Endothelial cell of umbilical vein (primary cell): ENCODE results near the gene GUCY2D. TPM values are rescaled to one million over a fixed set of nuclear protein-coding genes. Genes with fewer than 3 reads are reported as not detected.

Experiments used
- BruUV-seq: library from RNA; stranded (reverse); fragments of 400-500 nt; replicated peaks from 2 replicates; lab custom pipeline; 2021; lab: Mats Ljungman, UMichigan
- CTCF ChIA-PET: fragments of 300-600, 350-600 bp; sonication (Branson Sonifier 250); formaldehyde crosslinking; loops from one replicate; lab custom pipeline; 2021; ENCODE audit warnings: antibody characterized with exemption, inconsistent platforms; lab: Charles Lee
- POLR2A ChIA-PET: fragments of 300-600, 350-600 bp; sonication (Branson Sonifier 250); formaldehyde crosslinking; loops from one replicate; lab custom pipeline; 2021; ENCODE audit warnings: antibody characterized with exemption, inconsistent platforms; lab: Charles Lee
- DNase-seq: peaks from one replicate; pipeline ENCODE4 v3.0.0-alpha.2; 2011; ENCODE audit warnings: low read depth, low spot score
- FAIRE-seq: peaks from 2 replicates; lab custom pipeline; 2011; peaks lifted over from hg19 to GRCh38; lab: Jason Lieb, UNC
- H2AFZ ChIP-seq: 2 replicates; pipeline ENCODE4 v1.6.0; 2012; ENCODE audit warnings: low read depth, low read length, control low read depth, inconsistent platforms
- H3K27ac ChIP-seq: 2 replicates; pipeline ENCODE4 v1.5.1; 2011; ENCODE audit warnings: low read depth, mild to moderate bottlenecking, control low read depth, low read length, moderate library complexity; ENCODE audit not compliant: insufficient read depth
- H3K27me3 ChIP-seq, 2 experiments: 2 replicates each; pipeline versions ENCODE4 v1.6.0 to v1.6.1; 2011; ENCODE audit warnings: low read length in 2 of 2, mixed read lengths in 1 of 2; ENCODE audit not compliant: control insufficient read depth in 2 of 2, insufficient read depth in 2 of 2
- H3K36me3 ChIP-seq, 2 experiments: 2 replicates in 1 of 2; 3 replicates in 1 of 2; pipeline ENCODE4 v1.5.1; 2011; ENCODE audit warnings: low read length in 2 of 2, mild to moderate bottlenecking in 1 of 2, moderate library complexity in 1 of 2; ENCODE audit not compliant: control insufficient read depth in 2 of 2, insufficient read depth in 2 of 2; ENCODE audit errors: extremely low read depth in 1 of 2
- H3K4me1 ChIP-seq: 3 replicates; pipeline ENCODE4 v1.5.1; 2011; ENCODE audit warnings: mild to moderate bottlenecking, low read length; ENCODE audit not compliant: control insufficient read depth, insufficient read depth; ENCODE audit errors: extremely low read depth
- H3K4me2 ChIP-seq: 2 replicates; pipeline ENCODE4 v1.6.1; 2011; ENCODE audit warnings: low read length, control low read depth, mixed read lengths; ENCODE audit not compliant: insufficient read depth
- H3K4me3 ChIP-seq, 3 experiments: fragments of 200-600 bp in 1 of 3; sonication (generic), shearing (Covaris generic) in 1 of 3; replicated peaks in 1 of 3; 2 replicates each; pipeline ENCODE4 v1.5.1; 2011 to 2016; ENCODE audit warnings: control low read depth in 3 of 3, low read length in 3 of 3, mild to moderate bottlenecking in 2 of 3, inconsistent platforms in 1 of 3, low read depth in 1 of 3, moderate library complexity in 1 of 3; ENCODE audit not compliant: insufficient read depth in 1 of 3
- H3K79me2 ChIP-seq: 2 replicates; pipeline ENCODE4 v1.6.0; 2012; ENCODE audit warnings: low read length, inconsistent platforms; ENCODE audit not compliant: control insufficient read depth, insufficient read depth
- H3K9ac ChIP-seq: replicated peaks from 2 replicates; pipeline ENCODE3; 2011; ENCODE audit warnings: low read length, control low read depth; ENCODE audit not compliant: insufficient read depth; ENCODE audit errors: extremely low read depth
- H3K9me1 ChIP-seq: replicated peaks from 3 replicates; pipeline ENCODE4 v1.6.0; 2011; ENCODE audit warnings: mild to moderate bottlenecking, low read length; ENCODE audit not compliant: control insufficient read depth, insufficient read depth; ENCODE audit errors: extremely low read depth
- H3K9me3 ChIP-seq: replicated peaks from 2 replicates; pipeline ENCODE4 v1.5.1; 2012; ENCODE audit warnings: low read length, inconsistent platforms; ENCODE audit not compliant: control insufficient read depth, insufficient read depth
- H4K20me1 ChIP-seq: replicated peaks from 2 replicates; pipeline ENCODE3; 2011; ENCODE audit warnings: mild to moderate bottlenecking, low read length; ENCODE audit not compliant: control insufficient read depth, insufficient read depth; ENCODE audit errors: extremely low read depth
- EZH2 ChIP-seq: IDR thresholded peaks from 2 replicates; pipeline ENCODE4 v1.6.1; 2012; ENCODE audit warnings: borderline replicate concordance, low read depth, mild to moderate bottlenecking, moderate library complexity, low read length, inconsistent platforms; ENCODE audit not compliant: severe bottlenecking
- JUN ChIP-seq: IDR thresholded peaks from 2 replicates; pipeline ENCODE4 v1.6.1; 2011; ENCODE audit warnings: borderline replicate concordance, low read depth; ENCODE audit not compliant: insufficient read length, insufficient read depth
- POLR2A ChIP-seq: IDR thresholded peaks from 2 replicates; pipeline ENCODE4 v1.6.1; 2012; ENCODE audit warnings: low read depth, mild to moderate bottlenecking, control low read depth, low read length
- dilution Hi-C: fragments of 300-500 bp; cut with MboI; formaldehyde crosslinking; loops from one replicate; pipeline ENCODE4 v1.15.0; 2019; ENCODE audit warnings: low sequenced_read_pairs; ENCODE audit not compliant: extremely low pct_ligation_motif_present
- intact Hi-C: fragments of 100-400 bp; cut with micrococcal nuclease; formaldehyde crosslinking; loops from one replicate; pipeline ENCODE4 v1.10.0; 2022
- polyA plus RNA-seq, 4 experiments: library from polyadenylated mRNA; depleted of rRNA in 3 of 4; stranded (reverse) in 3 of 4; unstranded in 1 of 4; fragments of >200 nt; gene quantifications; 2 replicates each; pipeline versions ENCODE4 v1.2.1 to v1.2.3, GENCODE V29; 2011 to 2012; ENCODE audit warnings: missing spikeins in 1 of 4
- total RNA-seq: library from RNA; stranded (reverse); gene quantifications from 2 replicates; pipeline ENCODE4 v1.2.3, GENCODE V29; 2021

Gene GUCY2D
- total and polyA plus RNA-seq, 2 donors (not counting 3 experiments of a cell fraction or from before 2014, with no cell fraction given) = not detected

DNA sequence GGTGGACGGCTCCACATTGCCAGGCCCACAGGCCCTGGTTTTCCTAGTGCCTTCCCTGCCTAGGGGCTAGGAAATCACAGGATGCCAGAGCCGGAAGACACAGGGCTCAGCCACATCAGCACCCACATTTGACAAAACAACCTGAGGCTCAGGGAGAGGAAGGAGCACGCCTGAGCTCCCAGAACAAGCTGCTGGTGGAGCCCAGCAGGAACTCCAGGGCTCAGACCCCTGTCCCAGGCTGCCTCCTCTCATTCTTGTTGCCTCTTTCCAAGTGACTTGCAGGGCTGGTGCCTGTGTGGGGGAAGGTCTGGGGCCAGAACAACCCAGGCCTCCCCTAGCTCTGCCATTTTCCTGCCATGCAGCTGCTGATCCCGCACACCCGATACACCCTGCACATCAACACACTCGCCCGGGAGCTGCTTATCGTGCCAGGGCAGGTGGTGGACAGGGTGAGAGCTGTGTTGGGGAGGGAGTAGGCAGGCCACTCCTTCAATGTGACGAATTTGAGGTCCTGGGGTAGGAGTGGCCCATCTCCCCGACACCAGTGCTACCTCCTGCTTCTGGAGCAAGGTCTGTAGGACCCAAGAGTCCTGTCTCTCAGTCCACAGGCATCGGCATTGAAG, 44.0 kb downstream of the GUCY2D start:
- ChIA-PET POLR2A (no interaction called here), CTCF (interaction anchor here (1.1 to 2.4 kb wide), 3 partner anchors 11 to 56 kb away, joined by 5 to 8 read pairs (median 7); no protein-coding TSS in a partner anchor)
- TF ChIP-seq EZH2 = no peak
- no peak for TF ChIP-seq JUN
- Histone ChIP-seq H3K9me3 (no peaks in the 10 kb centered on the region), H3K9ac (no peak overlapping the region), H4K20me1 (no peaks in the 10 kb centered on the region), H3K4me3 (no peak overlapping the region), H2AFZ (no peak overlapping the region), H3K36me3 (no peaks in the 10 kb centered on the region), H3K79me2 (no peaks in the 10 kb centered on the region), H3K27ac (no peak overlapping the region), H3K27me3 (peaks cover 0 to 1% of the 10 kb centered on the region in 2 experiments), H3K4me2 (no peak overlapping the region), H3K9me1 (no peaks in the 10 kb centered on the region), H3K4me1 (no peaks in the 10 kb centered on the region)
- FAIRE-seq (no peak), DNase-seq (no peak)
- intact Hi-C loops (no loop called here), dilution Hi-C loops (no loop called here)
- no TSS peak for BruUV-seq

DNA sequence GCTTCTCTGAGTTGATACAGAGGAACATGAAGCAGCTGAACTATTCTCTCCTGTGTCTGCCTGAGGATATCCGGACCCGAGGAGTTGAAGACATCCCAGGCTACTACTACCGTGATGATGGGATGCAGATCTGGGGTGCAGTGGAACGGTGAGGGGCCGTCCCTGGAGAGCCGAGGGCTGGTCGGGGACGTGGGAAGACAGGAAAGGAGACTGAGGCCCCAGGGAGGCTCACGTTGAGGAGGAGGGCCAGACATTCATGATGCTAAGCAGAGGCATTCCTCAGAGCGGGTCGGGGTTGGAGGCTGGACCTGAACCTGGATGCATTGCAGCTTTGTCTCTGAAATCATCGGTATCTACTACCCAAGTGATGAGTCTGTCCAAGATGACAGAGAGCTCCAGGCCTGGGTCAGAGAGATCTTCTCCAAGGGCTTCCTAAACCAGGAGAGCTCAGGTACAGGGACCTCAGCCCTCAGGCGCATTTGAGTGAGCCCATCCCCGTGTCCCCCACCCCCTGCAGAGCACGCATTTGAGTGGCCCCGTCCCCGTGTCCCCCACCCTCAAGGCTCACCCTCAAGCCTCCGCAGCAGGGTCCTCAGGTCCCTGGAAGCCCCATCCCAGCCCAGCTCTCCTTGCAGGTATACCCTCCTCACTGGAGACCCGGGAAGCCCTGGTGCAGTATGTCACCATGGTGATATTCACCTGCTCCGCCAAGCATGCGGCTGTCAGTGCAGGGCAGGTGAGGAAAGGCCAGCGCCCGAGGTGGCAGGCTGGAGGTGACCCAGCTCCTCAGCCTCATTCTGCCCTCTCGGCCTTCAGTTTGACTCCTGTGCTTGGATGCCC, 44.7 kb downstream of the GUCY2D start:
- Histone ChIP-seq H3K36me3 (no peaks in the 10 kb centered on the region), H3K4me1 (no peaks in the 10 kb centered on the region), H3K27me3 (peaks cover 0 to 3% of the 10 kb centered on the region in 2 experiments), H2AFZ (no peak overlapping the region), H3K4me3 (no peak overlapping the region), H3K9ac (no peak overlapping the region), H4K20me1 (no peaks in the 10 kb centered on the region), H3K9me3 (no peaks in the 10 kb centered on the region), H3K4me2 (no peak overlapping the region), H3K79me2 (no peaks in the 10 kb centered on the region), H3K27ac (no peak overlapping the region), H3K9me1 (no peaks in the 10 kb centered on the region)
- intact Hi-C loops = no loop called here
- CTCF ChIA-PET = interaction anchor here (1.0 to 2.4 kb wide), 4 partner anchors 11 to 57 kb away, joined by 5 to 8 read pairs (median 6); no protein-coding TSS in a partner anchor
- DNase-seq = no peak
- dilution Hi-C loops = no loop called here
- no peak for FAIRE-seq
- no peak for TF ChIP-seq POLR2A
- BruUV-seq = no TSS peak
- POLR2A ChIA-PET = no interaction called here
